ENCODE data around the gene CALR3.

DNA sequence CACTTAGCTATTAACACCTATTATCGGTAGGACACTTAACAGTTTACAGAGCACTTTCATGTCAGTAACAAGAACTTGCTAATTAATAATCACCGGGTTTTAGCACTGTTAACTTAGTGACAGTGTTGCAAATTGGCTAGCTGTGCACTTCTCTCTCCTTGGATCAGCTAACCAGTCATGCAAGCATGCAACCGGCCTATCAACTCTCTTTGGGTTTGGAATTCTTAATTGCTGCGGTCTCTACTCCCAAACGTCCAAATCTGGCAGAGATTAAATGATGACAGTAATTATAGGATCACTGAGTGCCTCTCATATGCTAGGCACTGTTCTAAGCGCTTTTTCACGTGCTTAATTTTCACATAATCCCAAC is 25.4 kb downstream of the CALR3 start:
- TF ChIP-seq, protein P1, sequence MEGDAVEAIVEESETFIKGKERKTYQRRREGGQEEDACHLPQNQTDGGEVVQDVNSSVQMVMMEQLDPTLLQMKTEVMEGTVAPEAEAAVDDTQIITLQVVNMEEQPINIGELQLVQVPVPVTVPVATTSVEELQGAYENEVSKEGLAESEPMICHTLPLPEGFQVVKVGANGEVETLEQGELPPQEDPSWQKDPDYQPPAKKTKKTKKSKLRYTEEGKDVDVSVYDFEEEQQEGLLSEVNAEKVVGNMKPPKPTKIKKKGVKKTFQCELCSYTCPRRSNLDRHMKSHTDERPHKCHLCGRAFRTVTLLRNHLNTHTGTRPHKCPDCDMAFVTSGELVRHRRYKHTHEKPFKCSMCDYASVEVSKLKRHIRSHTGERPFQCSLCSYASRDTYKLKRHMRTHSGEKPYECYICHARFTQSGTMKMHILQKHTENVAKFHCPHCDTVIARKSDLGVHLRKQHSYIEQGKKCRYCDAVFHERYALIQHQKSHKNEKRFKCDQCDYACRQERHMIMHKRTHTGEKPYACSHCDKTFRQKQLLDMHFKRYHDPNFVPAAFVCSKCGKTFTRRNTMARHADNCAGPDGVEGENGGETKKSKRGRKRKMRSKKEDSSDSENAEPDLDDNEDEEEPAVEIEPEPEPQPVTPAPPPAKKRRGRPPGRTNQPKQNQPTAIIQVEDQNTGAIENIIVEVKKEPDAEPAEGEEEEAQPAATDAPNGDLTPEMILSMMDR (IDR thresholded peaks at IDR 0.05; ENCODE audit: low read depth, low read length, poor library complexity, severe bottlenecking), result no peak
- TF ChIP-seq EZH2phosphoT487 (IDR thresholded peaks at IDR 0.05; ENCODE audit: borderline replicate concordance, low read length), result no peak
